AG04450 (cell line): ENCODE results near the gene GPSM1. TPM values are rescaled to one million over a fixed set of nuclear protein-coding genes. Genes with fewer than 3 reads are reported as not detected.
"Not testable (repeated sequence)": the region's sequence is repeated elsewhere in the genome, so short reads cannot be mapped to it uniquely, and the experiment has no call there.

Experiments used
- CTCF ChIA-PET: fragments of 300-600, 350-600 bp; formaldehyde crosslinking; extraction: SDS; loops from one replicate; lab custom pipeline; 2022; ENCODE audit warnings: antibody characterized with exemption, inconsistent platforms; lab: Charles Lee
- POLR2A ChIA-PET: fragments of 350-600 bp; formaldehyde crosslinking; extraction: SDS; loops from one replicate; lab custom pipeline; 2021; ENCODE audit warnings: antibody characterized with exemption, inconsistent platforms; lab: Yijun Ruan, JAX
- DNase-seq: peaks from one replicate; pipeline ENCODE4 v3.0.0-alpha.2; 2011; ENCODE audit warnings: low read depth, low spot score
- H3K27ac ChIP-seq: one replicate; pipeline ENCODE4 v1.5.1; 2012; ENCODE audit warnings: low read depth, low read length, control low read depth
- H3K27me3 ChIP-seq: one replicate; pipeline ENCODE4 v1.6.0; 2012; ENCODE audit warnings: low read length; ENCODE audit not compliant: control insufficient read depth, insufficient read depth
- H3K4me3 ChIP-seq: 2 replicates; pipeline ENCODE4 v1.5.1; 2011; ENCODE audit warnings: mild to moderate bottlenecking, low read depth, low read length, control low read depth
- H3K9me3 ChIP-seq: 2 replicates; pipeline ENCODE4 v1.5.1; 2012; ENCODE audit warnings: low read length; ENCODE audit not compliant: control insufficient read depth, insufficient read depth
- polyA plus RNA-seq: library from polyadenylated mRNA; depleted of rRNA; stranded (reverse); fragments of >200 nt; gene quantifications from 2 replicates; pipeline ENCODE4 v1.2.3, GENCODE V29; 2011
- TF ChIP-seq, protein P1 (sequence below): IDR thresholded peaks from 2 replicates; pipeline ENCODE4 v1.5.1; 2011; ENCODE audit warnings: low read depth, low read length, control low read depth, inconsistent platforms

The GPSM1 gene
- polyA plus RNA-seq, 1 experiment = 22.5 TPM

GRCh38 chr9:136316271-136316751 is 11.0 kb upstream of the GPSM1 start:
- Histone ChIP-seq H3K27me3 (no peaks in the 10 kb centered on the region), H3K9me3 (peaks cover 25% of the 10 kb centered on the region), H3K27ac (no peak overlapping the region), H3K4me3 (no peak overlapping the region)
- CTCF ChIA-PET = no interaction called here
- DNase-seq = no peak
- TF ChIP-seq, protein P1, sequence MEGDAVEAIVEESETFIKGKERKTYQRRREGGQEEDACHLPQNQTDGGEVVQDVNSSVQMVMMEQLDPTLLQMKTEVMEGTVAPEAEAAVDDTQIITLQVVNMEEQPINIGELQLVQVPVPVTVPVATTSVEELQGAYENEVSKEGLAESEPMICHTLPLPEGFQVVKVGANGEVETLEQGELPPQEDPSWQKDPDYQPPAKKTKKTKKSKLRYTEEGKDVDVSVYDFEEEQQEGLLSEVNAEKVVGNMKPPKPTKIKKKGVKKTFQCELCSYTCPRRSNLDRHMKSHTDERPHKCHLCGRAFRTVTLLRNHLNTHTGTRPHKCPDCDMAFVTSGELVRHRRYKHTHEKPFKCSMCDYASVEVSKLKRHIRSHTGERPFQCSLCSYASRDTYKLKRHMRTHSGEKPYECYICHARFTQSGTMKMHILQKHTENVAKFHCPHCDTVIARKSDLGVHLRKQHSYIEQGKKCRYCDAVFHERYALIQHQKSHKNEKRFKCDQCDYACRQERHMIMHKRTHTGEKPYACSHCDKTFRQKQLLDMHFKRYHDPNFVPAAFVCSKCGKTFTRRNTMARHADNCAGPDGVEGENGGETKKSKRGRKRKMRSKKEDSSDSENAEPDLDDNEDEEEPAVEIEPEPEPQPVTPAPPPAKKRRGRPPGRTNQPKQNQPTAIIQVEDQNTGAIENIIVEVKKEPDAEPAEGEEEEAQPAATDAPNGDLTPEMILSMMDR = no peak
- POLR2A ChIA-PET = no interaction called here

- TF ChIP-seq, protein P1 = no peak
- no peak overlapping the region for H3K4me3 ChIP-seq
- H3K9me3 ChIP-seq = peaks cover 29% of the 10 kb centered on the region
- ChIA-PET CTCF (no interaction called here), POLR2A (no interaction called here)
- no peaks in the 10 kb centered on the region for H3K27me3 ChIP-seq
- no peak for DNase-seq
- no peak overlapping the region for H3K27ac ChIP-seq
These were observed 10.3 kb upstream of the GPSM1 start for GRCh38 chr9:136316896-136317676.

DNA sequence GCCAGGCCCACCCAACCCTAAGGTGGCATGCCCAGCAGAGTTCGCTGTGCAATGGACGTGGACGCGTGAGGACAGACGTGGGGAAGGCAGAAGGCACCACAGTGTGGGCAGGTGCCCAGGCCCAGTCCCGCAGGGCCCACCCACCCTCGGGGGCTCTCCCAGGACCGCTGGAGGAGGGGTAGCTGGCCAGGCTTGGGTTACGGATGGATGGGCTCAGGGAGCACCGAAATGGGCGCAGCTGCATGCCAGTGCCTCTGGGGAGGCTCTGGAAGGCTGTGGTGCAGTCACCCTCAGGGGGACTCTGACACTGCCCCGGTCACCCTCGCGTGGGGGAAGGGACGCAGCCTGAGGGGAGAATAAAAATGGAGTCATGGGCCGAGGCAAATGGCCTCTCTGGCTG is 9.6 kb upstream of the GPSM1 start:
- peaks cover 29% of the 10 kb centered on the region for H3K9me3 ChIP-seq
- H3K27ac ChIP-seq = no peak overlapping the region
- CTCF ChIA-PET = no interaction called here
- no peak overlapping the region for H3K4me3 ChIP-seq
- no peaks in the 10 kb centered on the region for H3K27me3 ChIP-seq
- no peak for DNase-seq
- TF ChIP-seq, protein P1 = no peak
- POLR2A ChIA-PET = no interaction called here

DNA sequence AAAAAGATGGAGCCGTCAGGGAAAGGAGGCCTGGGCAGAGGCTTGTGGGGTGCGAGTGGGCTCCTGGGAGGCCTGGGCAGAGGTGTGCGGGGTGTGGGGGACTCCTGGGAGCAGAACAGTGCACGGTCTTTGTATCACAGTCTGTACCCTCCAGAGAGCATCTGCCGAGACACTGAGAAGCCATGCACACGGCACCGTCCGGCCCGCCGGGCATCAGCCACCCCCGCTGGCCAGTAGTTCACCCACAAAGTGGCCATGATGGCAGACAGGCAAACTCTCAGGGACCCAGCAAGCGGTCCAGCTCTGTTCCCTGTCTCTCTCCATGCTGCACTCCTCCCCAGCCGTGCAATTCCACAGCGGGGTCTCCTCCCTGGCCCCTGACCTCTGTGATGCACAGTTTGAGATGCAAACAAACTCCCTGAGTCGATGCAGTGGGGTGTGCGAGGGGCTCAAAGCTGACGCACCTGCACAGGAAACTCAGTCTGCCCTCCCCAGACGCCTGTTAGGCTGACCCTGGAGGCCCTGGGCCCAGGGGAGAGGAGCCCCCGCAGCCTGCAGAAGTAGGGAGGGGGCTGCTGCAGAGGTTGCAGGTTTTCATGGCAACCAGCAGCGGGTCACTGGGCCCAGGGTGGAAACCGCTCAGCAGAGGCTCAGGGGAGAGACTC is 9.1 kb upstream of the GPSM1 start:
- H3K4me3 ChIP-seq = no peak overlapping the region
- DNase-seq = no peak
- ChIA-PET CTCF (no interaction called here), POLR2A (no interaction called here)
- H3K27me3 ChIP-seq = no peaks in the 10 kb centered on the region
- no peak overlapping the region for H3K27ac ChIP-seq
- TF ChIP-seq, protein P1 = no peak
- peaks cover 32% of the 10 kb centered on the region for H3K9me3 ChIP-seq

GRCh38 chr9:136318776-136319241 is 8.5 kb upstream of the GPSM1 start:
- H3K9me3 ChIP-seq = peaks cover 35% of the 10 kb centered on the region
- H3K27ac ChIP-seq = no peak overlapping the region
- POLR2A ChIA-PET = no interaction called here
- no peak for DNase-seq
- H3K27me3 ChIP-seq = no peaks in the 10 kb centered on the region
- TF ChIP-seq, protein P1 = no peak
- CTCF ChIA-PET = no interaction called here
- H3K4me3 ChIP-seq = no peak overlapping the region

GRCh38 chr9:136319244-136319643 is 8.1 kb upstream of the GPSM1 start:
- DNase-seq, POLR2A ChIA-PET, H3K27ac ChIP-seq, H3K27me3 ChIP-seq, H3K4me3 ChIP-seq: not testable (repeated sequence)
- peaks cover 35% of the 10 kb centered on the region for H3K9me3 ChIP-seq
- CTCF ChIA-PET = interaction anchor here (0.6 kb wide), 1 partner anchor 801 kb away, joined by 4 read pairs; no protein-coding TSS in a partner anchor

DNA sequence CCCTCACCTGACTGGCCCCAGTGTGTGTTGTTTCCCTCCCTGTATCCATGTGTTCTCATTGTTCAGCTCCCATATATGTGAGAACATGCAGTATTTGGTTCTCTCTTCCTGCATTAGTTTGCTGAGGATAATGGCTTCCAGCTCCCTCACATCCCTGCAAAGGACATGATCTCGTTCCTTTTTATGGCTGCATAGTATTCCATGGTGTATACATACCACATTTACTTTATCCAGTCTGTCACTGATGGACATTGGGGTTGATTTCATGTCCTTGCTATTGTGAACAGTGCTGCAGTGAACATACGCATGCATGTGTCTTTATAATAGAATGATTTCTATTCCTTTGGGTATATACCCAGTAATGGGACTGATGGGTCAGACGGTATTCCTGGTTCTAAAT is 7.4 kb upstream of the GPSM1 start:
- CTCF ChIA-PET = interaction anchor here (0.6 kb wide), 1 partner anchor 800 kb away, joined by 4 read pairs; no protein-coding TSS in a partner anchor
- DNase-seq, H3K27ac ChIP-seq, POLR2A ChIA-PET, H3K4me3 ChIP-seq, H3K27me3 ChIP-seq: not testable (repeated sequence)
- peaks cover 31% of the 10 kb centered on the region for H3K9me3 ChIP-seq
